ENCODE results near the gene KAT5. TPM values are rescaled to one million over a fixed set of nuclear protein-coding genes. Genes with fewer than 3 reads are reported as not detected.

Gene KAT5
- total RNA-seq, 1 donor from 2014 or later, result 77.5 TPM

DNA sequence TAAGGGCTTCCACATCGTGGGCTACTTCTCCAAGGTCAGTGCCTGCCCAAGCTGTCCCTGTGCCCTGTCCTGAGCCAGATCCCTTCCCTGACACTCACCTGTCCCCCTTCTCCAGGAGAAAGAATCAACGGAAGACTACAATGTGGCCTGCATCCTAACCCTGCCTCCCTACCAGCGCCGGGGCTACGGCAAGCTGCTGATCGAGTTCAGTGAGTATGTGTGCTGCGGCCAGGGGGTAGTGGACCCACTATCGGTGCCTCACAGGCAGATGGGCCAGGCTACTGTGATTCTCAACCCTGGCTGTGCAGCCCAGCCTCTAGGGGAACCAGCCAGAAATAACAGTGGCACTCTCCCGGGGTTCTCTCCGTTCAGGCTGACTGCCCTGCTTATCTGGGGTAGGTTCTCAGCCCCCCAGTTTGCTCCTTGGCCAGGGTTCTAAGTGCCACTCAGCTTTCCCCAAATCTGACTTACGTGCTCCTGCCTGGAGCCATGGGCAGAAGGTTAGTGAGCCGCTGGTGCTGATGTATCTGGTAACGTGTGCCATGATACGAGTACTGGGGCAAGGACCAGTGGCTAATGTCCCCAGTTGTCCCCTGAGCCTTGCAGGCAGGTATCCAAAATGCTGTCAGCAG lies 4.8 kb downstream of the KAT5 start:
- no peak overlapping the region for H3K27ac ChIP-seq
- no peaks in the 10 kb centered on the region for H3K27me3 ChIP-seq
- H3K36me3 ChIP-seq, result peaks cover 69% of the 10 kb centered on the region
- H3K9me3 ChIP-seq, result no peaks in the 10 kb centered on the region
- no peak overlapping the region for H3K4me3 ChIP-seq
- ATAC-seq (no peak), DNase-seq (no peak)
- TF ChIP-seq, protein P1, sequence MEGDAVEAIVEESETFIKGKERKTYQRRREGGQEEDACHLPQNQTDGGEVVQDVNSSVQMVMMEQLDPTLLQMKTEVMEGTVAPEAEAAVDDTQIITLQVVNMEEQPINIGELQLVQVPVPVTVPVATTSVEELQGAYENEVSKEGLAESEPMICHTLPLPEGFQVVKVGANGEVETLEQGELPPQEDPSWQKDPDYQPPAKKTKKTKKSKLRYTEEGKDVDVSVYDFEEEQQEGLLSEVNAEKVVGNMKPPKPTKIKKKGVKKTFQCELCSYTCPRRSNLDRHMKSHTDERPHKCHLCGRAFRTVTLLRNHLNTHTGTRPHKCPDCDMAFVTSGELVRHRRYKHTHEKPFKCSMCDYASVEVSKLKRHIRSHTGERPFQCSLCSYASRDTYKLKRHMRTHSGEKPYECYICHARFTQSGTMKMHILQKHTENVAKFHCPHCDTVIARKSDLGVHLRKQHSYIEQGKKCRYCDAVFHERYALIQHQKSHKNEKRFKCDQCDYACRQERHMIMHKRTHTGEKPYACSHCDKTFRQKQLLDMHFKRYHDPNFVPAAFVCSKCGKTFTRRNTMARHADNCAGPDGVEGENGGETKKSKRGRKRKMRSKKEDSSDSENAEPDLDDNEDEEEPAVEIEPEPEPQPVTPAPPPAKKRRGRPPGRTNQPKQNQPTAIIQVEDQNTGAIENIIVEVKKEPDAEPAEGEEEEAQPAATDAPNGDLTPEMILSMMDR (IDR thresholded peaks at IDR 0.05), result no peak
- intact Hi-C loops (cut with DNase I), result loop anchor here (10.0 kb wide), 1 partner anchor 98 kb away; no protein-coding TSS in a partner anchor
- H3K4me1 ChIP-seq, result peaks cover 29% of the 10 kb centered on the region

GRCh38 chr11:65717906-65718305 lies 5.9 kb downstream of the KAT5 start:
- Histone ChIP-seq H3K27ac (no peak overlapping the region), H3K36me3 (peaks cover 67% of the 10 kb centered on the region), H3K4me1 (peaks cover 25% of the 10 kb centered on the region), H3K9me3 (no peaks in the 10 kb centered on the region), H3K27me3 (no peaks in the 10 kb centered on the region), H3K4me3 (no peak overlapping the region)
- TF ChIP-seq, protein P1 (IDR thresholded peaks at IDR 0.05), result no peak
- DNase-seq (no peak), ATAC-seq (no peak)
- intact Hi-C loops (cut with DNase I), result loop anchor here (10.0 kb wide), 1 partner anchor 97 kb away; no protein-coding TSS in a partner anchor

- Histone ChIP-seq H3K27ac (peak overlapping the region; percentile 1), H3K27me3 (no peaks in the 10 kb centered on the region), H3K9me3 (no peaks in the 10 kb centered on the region), H3K4me3 (no peak overlapping the region), H3K36me3 (peaks cover 60% of the 10 kb centered on the region), H3K4me1 (peaks cover 19% of the 10 kb centered on the region)
- DNase-seq (no peak), ATAC-seq (no peak)
- TF ChIP-seq, protein P1 (IDR thresholded peaks at IDR 0.05), result no peak
- intact Hi-C loops (cut with DNase I), result loop anchor here (10.0 kb wide), 1 partner anchor 96 kb away; no protein-coding TSS in a partner anchor
These were observed 6.5 kb downstream of the KAT5 start for GRCh38 chr11:65718531-65718930.

DNA sequence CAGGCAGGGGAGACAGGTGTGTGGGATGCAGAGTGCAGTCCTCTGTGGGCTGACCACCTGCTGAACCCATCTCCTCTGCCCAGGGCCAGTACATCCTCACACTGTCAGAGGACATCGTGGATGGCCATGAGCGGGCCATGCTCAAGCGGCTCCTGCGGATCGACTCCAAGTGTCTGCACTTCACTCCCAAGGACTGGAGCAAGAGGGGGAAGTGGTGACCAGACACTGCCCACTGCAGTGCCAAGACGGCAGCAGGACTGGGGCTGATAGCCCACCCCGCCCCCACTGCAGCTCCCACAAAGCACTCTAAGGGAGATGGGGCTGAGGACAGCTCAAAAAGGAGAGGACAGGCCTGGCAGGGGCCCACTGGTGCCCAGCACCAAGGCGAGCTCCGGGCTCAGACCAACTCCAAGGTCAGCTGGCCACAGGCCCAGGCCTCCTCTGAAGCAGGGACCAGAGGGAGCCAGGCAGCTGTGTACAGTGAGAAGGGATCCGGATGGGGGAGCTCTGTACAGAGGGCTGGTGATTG lies 7.0 kb downstream of the KAT5 start:
- no peak for DNase-seq
- intact Hi-C loops (cut with DNase I), result loop anchor here (10.0 kb wide), 1 partner anchor 96 kb away; no protein-coding TSS in a partner anchor
- peak overlapping the region; percentile 66 for H3K4me3 ChIP-seq
- no peaks in the 10 kb centered on the region for H3K27me3 ChIP-seq
- H3K9me3 ChIP-seq, result no peaks in the 10 kb centered on the region
- TF ChIP-seq, protein P1 (IDR thresholded peaks at IDR 0.05), result no peak
- no peak overlapping the region for H3K27ac ChIP-seq
- H3K4me1 ChIP-seq, result peaks cover 19% of the 10 kb centered on the region
- H3K36me3 ChIP-seq, result peaks cover 55% of the 10 kb centered on the region
- ATAC-seq, result no peak

GRCh38 chr11:65719871-65720210 lies 7.8 kb downstream of the KAT5 start:
- DNase-seq (peak; percentile 69), ATAC-seq (peak; percentile 9)
- Histone ChIP-seq H3K27me3 (no peaks in the 10 kb centered on the region), H3K36me3 (peaks cover 47% of the 10 kb centered on the region), H3K4me1 (peaks cover 19% of the 10 kb centered on the region), H3K9me3 (no peaks in the 10 kb centered on the region), H3K27ac (peak overlapping the region; percentile 80), H3K4me3 (peak overlapping the region; percentile 66)
- TF ChIP-seq, protein P1 (IDR thresholded peaks at IDR 0.05), result no peak
- intact Hi-C loops (cut with DNase I), result loop anchor here (10.0 kb wide), 1 partner anchor 95 kb away; no protein-coding TSS in a partner anchor

Data from upper lobe of right lung (tissue), 1 donor.